Measurements from ENCODE around the gene CAPZB. TPM values are rescaled to one million over a fixed set of nuclear protein-coding genes. Genes with fewer than 3 reads are reported as not detected.

CAPZB gene
- total RNA-seq, 3 donors from 2014 or later: 112 to 114 (median 113) TPM

DNA sequence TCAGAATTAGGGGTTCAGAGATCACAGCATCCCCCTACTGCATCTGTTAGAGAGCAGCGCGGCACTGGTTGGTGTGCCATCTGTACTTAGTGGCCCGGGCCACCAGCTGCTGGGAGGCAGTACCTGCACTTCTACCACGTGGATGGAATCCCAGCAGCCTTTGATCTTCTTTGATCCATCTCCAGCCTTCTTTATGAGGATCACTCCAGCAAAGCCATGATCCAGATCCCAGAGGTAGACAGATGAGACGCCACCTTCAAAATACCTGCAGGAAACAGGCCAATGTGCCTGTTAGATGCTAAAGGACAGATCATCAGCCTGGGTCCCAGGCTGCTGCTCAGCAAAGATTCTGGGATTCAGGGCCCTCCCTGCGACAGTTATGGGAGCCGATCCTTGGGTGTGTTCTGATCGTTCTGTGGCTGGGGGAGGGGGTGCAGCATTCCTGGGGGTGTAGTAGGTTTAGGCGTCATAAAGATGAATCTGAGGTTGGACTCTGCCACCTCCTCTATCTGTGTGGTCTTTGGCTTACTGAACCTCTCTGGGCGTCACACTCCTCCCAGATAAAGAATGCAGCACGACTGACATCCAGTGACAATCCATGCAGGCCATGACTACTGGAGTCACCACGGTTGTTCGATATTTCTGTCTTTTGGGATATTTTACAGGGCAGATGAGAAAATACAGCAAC is 127.9 kb downstream of the CAPZB start:
- Histone ChIP-seq H3K36me3 (no peaks in the 10 kb centered on the region), H3K4me3 (no peak overlapping the region), H3K9me3 (no peaks in the 10 kb centered on the region), H3K27me3 (no peaks in the 10 kb centered on the region), H3K27ac (no peak overlapping the region), H3K4me1 (peaks cover 0 to 4% of the 10 kb centered on the region in 2 donors)
- DNase-seq (ENCODE audit: low spot score in 2 of 2): no peak
- intact Hi-C loops (cut with DNase I; ENCODE audit: low total_unique reads): no loop called here
- TF ChIP-seq, protein P1, sequence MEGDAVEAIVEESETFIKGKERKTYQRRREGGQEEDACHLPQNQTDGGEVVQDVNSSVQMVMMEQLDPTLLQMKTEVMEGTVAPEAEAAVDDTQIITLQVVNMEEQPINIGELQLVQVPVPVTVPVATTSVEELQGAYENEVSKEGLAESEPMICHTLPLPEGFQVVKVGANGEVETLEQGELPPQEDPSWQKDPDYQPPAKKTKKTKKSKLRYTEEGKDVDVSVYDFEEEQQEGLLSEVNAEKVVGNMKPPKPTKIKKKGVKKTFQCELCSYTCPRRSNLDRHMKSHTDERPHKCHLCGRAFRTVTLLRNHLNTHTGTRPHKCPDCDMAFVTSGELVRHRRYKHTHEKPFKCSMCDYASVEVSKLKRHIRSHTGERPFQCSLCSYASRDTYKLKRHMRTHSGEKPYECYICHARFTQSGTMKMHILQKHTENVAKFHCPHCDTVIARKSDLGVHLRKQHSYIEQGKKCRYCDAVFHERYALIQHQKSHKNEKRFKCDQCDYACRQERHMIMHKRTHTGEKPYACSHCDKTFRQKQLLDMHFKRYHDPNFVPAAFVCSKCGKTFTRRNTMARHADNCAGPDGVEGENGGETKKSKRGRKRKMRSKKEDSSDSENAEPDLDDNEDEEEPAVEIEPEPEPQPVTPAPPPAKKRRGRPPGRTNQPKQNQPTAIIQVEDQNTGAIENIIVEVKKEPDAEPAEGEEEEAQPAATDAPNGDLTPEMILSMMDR (IDR thresholded peaks at IDR 0.05): no peak
- TF ChIP-seq POLR2AphosphoS5 (IDR thresholded peaks at IDR 0.05) (no peak), POLR2A (IDR thresholded peaks at IDR 0.05) (no peak)

DNA sequence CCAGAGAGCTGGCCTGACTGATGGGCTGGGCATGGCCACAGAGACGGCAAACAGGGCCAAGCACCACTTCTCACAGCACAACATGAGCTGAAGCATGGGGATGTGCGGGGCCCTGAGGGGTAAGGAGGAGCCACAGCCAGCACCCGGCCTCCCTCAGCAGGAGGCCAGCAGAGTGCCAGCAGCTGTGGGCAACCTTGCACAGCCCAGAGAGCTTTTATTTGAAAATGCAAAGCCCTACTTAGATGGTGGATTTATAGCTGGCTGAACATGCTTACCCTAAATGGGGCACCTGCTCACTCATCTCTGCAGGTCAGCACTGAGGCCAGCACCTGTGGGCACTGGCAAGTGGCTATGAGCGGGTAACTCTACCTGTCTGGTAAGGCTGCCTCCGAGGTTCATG is 129.1 kb downstream of the CAPZB start:
- peaks cover 0 to 8% of the 10 kb centered on the region in 2 donors for H3K4me1 ChIP-seq
- H3K4me3 ChIP-seq: no peak overlapping the region
- no peaks in the 10 kb centered on the region for H3K27me3 ChIP-seq
- H3K27ac ChIP-seq: no peak overlapping the region
- intact Hi-C loops (cut with DNase I; ENCODE audit: low total_unique reads): no loop called here
- no peaks in the 10 kb centered on the region for H3K36me3 ChIP-seq
- TF ChIP-seq POLR2AphosphoS5 (IDR thresholded peaks at IDR 0.05): no peak
- TF ChIP-seq, protein P1 (IDR thresholded peaks at IDR 0.05): no peak
- TF ChIP-seq POLR2A (IDR thresholded peaks at IDR 0.05): no peak
- H3K9me3 ChIP-seq: no peaks in the 10 kb centered on the region
- no peak for DNase-seq (ENCODE audit: low spot score in 2 of 2)

DNA sequence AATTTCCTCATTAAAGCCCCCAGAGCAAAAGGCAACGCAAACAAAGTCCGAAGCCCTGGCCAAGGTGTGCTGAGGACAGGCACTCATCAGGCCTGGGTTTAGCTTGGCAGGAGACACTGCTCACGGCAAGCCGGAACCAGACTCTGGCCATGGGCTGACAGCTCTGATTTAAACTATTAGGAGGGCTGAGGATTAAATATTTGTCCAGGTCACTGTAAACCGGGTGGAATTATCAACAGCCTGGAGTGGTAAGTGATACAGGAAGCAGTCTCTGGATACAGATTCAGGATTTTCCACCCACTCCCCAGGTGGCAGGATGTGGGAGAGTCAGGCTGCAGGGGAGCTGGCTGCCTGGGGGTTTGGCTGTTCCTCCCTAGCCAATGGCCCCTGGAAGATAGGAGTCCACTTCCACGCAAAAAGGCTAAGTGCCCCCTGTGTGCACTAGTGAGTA is 130.8 kb downstream of the CAPZB start:
- intact Hi-C loops (cut with DNase I; ENCODE audit: low total_unique reads): no loop called here
- TF ChIP-seq POLR2A (IDR thresholded peaks at IDR 0.05): no peak
- TF ChIP-seq, protein P1 (IDR thresholded peaks at IDR 0.05): no peak
- no peak for TF ChIP-seq POLR2AphosphoS5 (IDR thresholded peaks at IDR 0.05)
- Histone ChIP-seq H3K27ac (peak overlapping the region in 1 of 2 donors; percentile 48), H3K4me1 (peaks cover 0 to 8% of the 10 kb centered on the region in 2 donors), H3K27me3 (no peaks in the 10 kb centered on the region), H3K9me3 (no peaks in the 10 kb centered on the region), H3K36me3 (no peaks in the 10 kb centered on the region), H3K4me3 (no peak overlapping the region)
- no peak for DNase-seq (ENCODE audit: low spot score in 2 of 2)

DNA sequence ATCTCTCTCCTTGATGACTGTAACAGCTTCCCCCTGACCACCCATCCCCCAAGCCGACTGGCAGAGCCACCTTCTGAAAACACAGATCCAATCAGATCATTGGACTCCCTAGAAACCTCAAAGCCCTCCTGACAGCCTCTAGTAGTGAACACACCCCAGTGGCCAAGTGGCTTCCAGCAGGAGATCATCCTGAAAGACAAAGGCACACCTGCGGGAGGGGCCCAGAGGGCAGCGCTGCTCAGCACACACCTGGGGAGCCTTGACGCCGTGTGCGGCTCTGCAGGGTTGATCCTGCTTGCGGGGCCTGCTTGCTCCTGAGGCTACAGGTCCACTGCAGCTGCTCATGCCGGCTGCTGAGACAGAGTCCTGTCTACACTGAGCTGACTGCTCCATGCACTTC is 131.7 kb downstream of the CAPZB start:
- peak in 1 of 2 donors; percentile 72 for DNase-seq (ENCODE audit: low spot score in 2 of 2)
- Histone ChIP-seq H3K36me3 (no peaks in the 10 kb centered on the region), H3K27ac (peak overlapping the region in 1 of 2 donors; percentile 70), H3K4me1 (peaks cover 0 to 8% of the 10 kb centered on the region in 2 donors), H3K4me3 (no peak overlapping the region), H3K9me3 (no peaks in the 10 kb centered on the region), H3K27me3 (no peaks in the 10 kb centered on the region)
- intact Hi-C loops (cut with DNase I; ENCODE audit: low total_unique reads): no loop called here
- TF ChIP-seq POLR2AphosphoS5 (IDR thresholded peaks at IDR 0.05) (no peak), POLR2A (IDR thresholded peaks at IDR 0.05) (no peak)
- TF ChIP-seq, protein P1 (IDR thresholded peaks at IDR 0.05): no peak

DNA sequence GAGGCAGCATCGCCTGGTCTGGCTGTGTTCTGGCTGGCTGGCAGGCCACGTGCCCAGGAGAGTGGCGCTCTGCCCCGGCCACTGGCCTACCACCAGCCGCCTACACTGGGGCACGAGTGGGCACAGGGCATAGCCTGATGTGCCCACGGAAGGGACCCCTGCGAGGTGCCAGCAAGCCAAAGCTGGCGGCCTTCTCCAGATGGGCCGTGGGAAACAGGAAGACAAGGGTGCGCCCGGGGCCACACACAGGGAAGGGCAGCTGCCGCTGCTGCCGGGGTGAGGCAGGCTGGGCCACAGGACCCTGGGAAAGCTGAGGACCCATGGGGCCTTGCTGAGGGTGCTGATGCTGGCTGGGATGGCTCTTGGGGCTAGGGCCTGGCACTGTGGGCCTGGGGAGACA is 132.5 kb downstream of the CAPZB start:
- peaks cover 0 to 8% of the 10 kb centered on the region in 2 donors for H3K4me1 ChIP-seq
- TF ChIP-seq, protein P1 (IDR thresholded peaks at IDR 0.05): no peak
- TF ChIP-seq POLR2A (IDR thresholded peaks at IDR 0.05) (no peak), POLR2AphosphoS5 (IDR thresholded peaks at IDR 0.05) (no peak)
- no peaks in the 10 kb centered on the region for H3K36me3 ChIP-seq
- no peaks in the 10 kb centered on the region for H3K27me3 ChIP-seq
- DNase-seq (ENCODE audit: low spot score in 2 of 2): no peak
- H3K4me3 ChIP-seq: no peak overlapping the region
- intact Hi-C loops (cut with DNase I; ENCODE audit: low total_unique reads): no loop called here
- H3K27ac ChIP-seq: peak overlapping the region; percentile 8 to 70
- no peaks in the 10 kb centered on the region for H3K9me3 ChIP-seq

Measured in breast epithelium (tissue), 4 donors.